GM23338 (cell line): ENCODE results near the gene MAP2K7. TPM values are rescaled to one million over a fixed set of nuclear protein-coding genes. Genes with fewer than 3 reads are reported as not detected.

Experiments
- ATAC-seq: fragments of 200-7000 bp; cut with Tn5 transposase; 3 replicates; pipeline ENCODE4 v1.9.1; 2020
- DNase-seq: peaks from one replicate; pipeline ENCODE4 v3.0.0-alpha.2; 2015; ENCODE audit warnings: low spot score
- H2AFZ ChIP-seq: fragments of 200-600 bp; sonication (generic); 2 replicates; pipeline ENCODE4 v1.8.0; 2016; ENCODE audit warnings: antibody characterized with exemption, mild to moderate bottlenecking, moderate library complexity
- H3F3A ChIP-seq: fragments of 200-600 bp; sonication (generic); replicated peaks from 2 replicates; pipeline ENCODE4 v1.8.0; 2017; ENCODE audit warnings: antibody characterized with exemption, mixed run types, low read depth
- H3K27ac ChIP-seq: fragments of 200-600 bp; sonication (generic); 2 replicates; pipeline ENCODE4 v1.6.1; 2016; ENCODE audit warnings: low read depth
- H3K27me3 ChIP-seq: fragments of 200-600 bp; sonication (generic); 2 replicates; pipeline ENCODE4 v1.8.0; 2016; ENCODE audit warnings: mild to moderate bottlenecking, mixed run types, moderate library complexity; ENCODE audit not compliant: insufficient read depth
- H3K36me3 ChIP-seq: fragments of 200-600 bp; sonication (generic); 2 replicates; pipeline ENCODE4 v1.8.0; 2016; ENCODE audit warnings: mild to moderate bottlenecking; ENCODE audit not compliant: insufficient read depth
- H3K4me1 ChIP-seq: fragments of 200-600 bp; sonication (generic); 2 replicates; pipeline ENCODE4 v1.8.0; 2016; ENCODE audit warnings: mild to moderate bottlenecking, moderate library complexity; ENCODE audit not compliant: insufficient read depth
- H3K4me2 ChIP-seq: fragments of 200-600 bp; sonication (generic); 2 replicates; pipeline ENCODE4 v1.7.1; 2017; ENCODE audit warnings: mixed run types
- H3K4me3 ChIP-seq: fragments of 200-600 bp; sonication (generic); 2 replicates; pipeline ENCODE4 v1.6.1; 2016; ENCODE audit warnings: mixed run types
- H3K79me2 ChIP-seq: fragments of 200-600 bp; sonication (generic); replicated peaks from 2 replicates; pipeline ENCODE4 v1.8.0; 2017; ENCODE audit warnings: mild to moderate bottlenecking; ENCODE audit not compliant: insufficient read depth
- H3K9me2 ChIP-seq: fragments of 200-600 bp; sonication (generic); 2 replicates; pipeline ENCODE4 v1.8.0; 2017; ENCODE audit not compliant: insufficient read depth
- H4K20me1 ChIP-seq: fragments of 200-600 bp; sonication (generic); replicated peaks from 2 replicates; pipeline ENCODE4 v1.8.0; 2017; ENCODE audit warnings: mild to moderate bottlenecking; ENCODE audit not compliant: insufficient read depth
- H3K27ac Mint-ChIP-seq: 2 replicates; pipeline ENCODE4 v1.8.0; 2020; ENCODE audit warnings: inconsistent platforms, mild to moderate bottlenecking, moderate library complexity, mixed read lengths
- H3K27me3 Mint-ChIP-seq: 3 replicates; pipeline ENCODE4 v1.8.0; 2022; ENCODE audit warnings: low read depth, mild to moderate bottlenecking, moderate library complexity, mixed read lengths, inconsistent platforms; ENCODE audit not compliant: insufficient read depth, poor library complexity
- H3K36me3 Mint-ChIP-seq: 3 replicates; pipeline ENCODE4 v1.8.0; 2021; ENCODE audit warnings: low read depth, mild to moderate bottlenecking, inconsistent platforms, moderate library complexity, mixed read lengths
- H3K4me1 Mint-ChIP-seq: 3 replicates; pipeline ENCODE4 v1.8.0; 2020; ENCODE audit warnings: mild to moderate bottlenecking, inconsistent platforms, mixed read lengths
- H3K4me3 Mint-ChIP-seq: 3 replicates; pipeline ENCODE4 v1.8.0; 2021; ENCODE audit warnings: moderate library complexity, mild to moderate bottlenecking, inconsistent platforms, mixed read lengths
- H3K9me3 Mint-ChIP-seq: 3 replicates; pipeline ENCODE4 v1.8.0; 2020; ENCODE audit warnings: moderate library complexity, mild to moderate bottlenecking, inconsistent platforms, mixed read lengths
- CREB1 ChIP-seq: fragments of 250-450 bp; sonication (Bioruptor Pico); IDR thresholded peaks from 2 replicates; pipeline ENCODE4 v1.5.0; 2020; ENCODE audit warnings: low read depth, mild to moderate bottlenecking, moderate library complexity
- EZH2 ChIP-seq: fragments of 200-600 bp; sonication (generic); IDR thresholded peaks from one replicate; pipeline ENCODE4 v1.8.0; 2017; ENCODE audit warnings: antibody characterized with exemption, mild to moderate bottlenecking, low read depth; ENCODE audit not compliant: unreplicated experiment
- EZH2phosphoT487 ChIP-seq: fragments of 200-600 bp; sonication (generic); IDR thresholded peaks from one replicate; pipeline ENCODE4 v1.8.1; 2018; ENCODE audit warnings: antibody characterized with exemption; ENCODE audit not compliant: unreplicated experiment
- JUNB ChIP-seq: IDR thresholded peaks from one replicate; pipeline ENCODE4 v1.6.1; 2016; ENCODE audit warnings: antibody characterized with exemption; ENCODE audit not compliant: unreplicated experiment
- NANOG ChIP-seq: IDR thresholded peaks from 2 replicates; pipeline ENCODE4 v1.6.1; 2016; ENCODE audit warnings: antibody characterized with exemption, borderline replicate concordance
- POLR2AphosphoS5 ChIP-seq: IDR thresholded peaks from 2 replicates; pipeline ENCODE4 v1.6.1; 2016; ENCODE audit warnings: antibody characterized with exemption, low read depth
- STAT1 ChIP-seq: IDR thresholded peaks from one replicate; pipeline ENCODE4 v1.6.1; 2016; ENCODE audit warnings: antibody characterized with exemption; ENCODE audit not compliant: unreplicated experiment
- ZNF114 ChIP-seq: fragments of 250-450 bp; sonication (Bioruptor Pico); IDR thresholded peaks from 2 replicates; pipeline ENCODE4 v1.5.0; 2020; ENCODE audit warnings: mild to moderate bottlenecking, moderate library complexity
- ZNF331 ChIP-seq: fragments of 250-450 bp; sonication (Bioruptor Pico); IDR thresholded peaks from 2 replicates; pipeline ENCODE4 v1.5.0; 2020; ENCODE audit warnings: low read depth, mild to moderate bottlenecking, moderate library complexity
- polyA plus RNA-seq: library from polyadenylated mRNA; unstranded; fragments of >200 nt; fragmentation: Nextera tagmentation; extraction: Ambion mirVana; gene quantifications from 2 replicates; pipeline ENCODE4 v1.2.1, GENCODE V29; 2016
- total RNA-seq: library from RNA; depleted of rRNA; stranded (reverse); fragments of >200 nt; shearing (Covaris generic); gene quantifications from 2 replicates; pipeline ENCODE4 v1.2.3, GENCODE V29; 2014
- TF ChIP-seq, protein P1 (sequence below): IDR thresholded peaks from 2 replicates; pipeline ENCODE4 v1.6.1; 2016; ENCODE audit warnings: antibody characterized with exemption
- TF ChIP-seq, protein P2 (sequence below): fragments of 250-450 bp; sonication (Bioruptor Pico); IDR thresholded peaks from 2 replicates; pipeline ENCODE4 v1.5.0; 2020; ENCODE audit warnings: mild to moderate bottlenecking, moderate library complexity
- TF ChIP-seq, protein P3 (sequence below): IDR thresholded peaks from one replicate; pipeline ENCODE4 v1.6.1; 2018; ENCODE audit warnings: antibody characterized with exemption; ENCODE audit not compliant: unreplicated experiment
- TF ChIP-seq, protein P4 (sequence below), 2 experiments: fragments of 200-600 bp in 1 of 2; sonication (generic) in 1 of 2; conservative IDR thresholded peaks; 2 replicates each; pipeline versions ENCODE4 v1.5.1 to v1.6.1; 2016 to 2017; ENCODE audit warnings: antibody characterized with exemption in 2 of 2, low read depth in 2 of 2, mild to moderate bottlenecking in 2 of 2, moderate library complexity in 1 of 2

The MAP2K7 gene
- total and polyA plus RNA-seq, 2 experiments from 2014 or later = 11.3 to 22.6 TPM

DNA sequence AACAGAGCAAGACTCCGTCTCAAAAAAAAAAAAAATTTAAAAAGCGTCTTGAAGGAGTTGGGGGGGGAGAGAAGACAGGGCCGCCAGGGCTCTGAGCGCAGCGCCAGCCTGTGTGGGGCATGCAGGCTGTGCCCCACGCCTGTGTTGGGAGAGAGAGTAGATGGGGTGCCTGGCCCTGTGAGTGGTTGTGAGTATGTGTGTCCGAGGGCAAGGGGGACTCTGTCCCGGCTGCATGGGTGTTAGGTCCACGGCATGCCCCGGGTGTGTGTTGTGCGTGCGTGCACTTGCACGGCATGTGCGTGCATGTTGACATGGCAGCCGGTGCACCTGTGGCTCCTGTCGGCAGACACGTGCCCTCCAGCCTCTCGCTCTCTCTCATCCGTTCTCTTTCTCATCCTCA lies 3.4 kb downstream of the MAP2K7 start:
- Mint-ChIP-seq H3K27me3 (peaks cover 28% of the 10 kb centered on the region), H3K36me3 (peaks cover 20% of the 10 kb centered on the region), H3K4me3 (no peak overlapping the region), H3K4me1 (peaks cover 16% of the 10 kb centered on the region), H3K9me3 (peaks cover 6% of the 10 kb centered on the region; the same call in 1 of the 3 replicates), H3K27ac (no peak overlapping the region)
- Histone ChIP-seq H4K20me1 (no peaks in the 10 kb centered on the region; the same call in 1 of the 2 replicates), H3K27ac (no peak overlapping the region), H3K9me2 (no peaks in the 10 kb centered on the region), H3K4me3 (no peak overlapping the region), H3F3A (peaks cover 8% of the 10 kb centered on the region; the same call in 1 of the 2 replicates), H3K4me1 (peaks cover 11% of the 10 kb centered on the region), H3K27me3 (no peaks in the 10 kb centered on the region), H3K36me3 (no peaks in the 10 kb centered on the region; the same call in 1 of the 2 replicates), H2AFZ (no peak overlapping the region), H3K4me2 (no peak overlapping the region), H3K79me2 (peaks cover 32% of the 10 kb centered on the region)
- TF ChIP-seq, protein P1, sequence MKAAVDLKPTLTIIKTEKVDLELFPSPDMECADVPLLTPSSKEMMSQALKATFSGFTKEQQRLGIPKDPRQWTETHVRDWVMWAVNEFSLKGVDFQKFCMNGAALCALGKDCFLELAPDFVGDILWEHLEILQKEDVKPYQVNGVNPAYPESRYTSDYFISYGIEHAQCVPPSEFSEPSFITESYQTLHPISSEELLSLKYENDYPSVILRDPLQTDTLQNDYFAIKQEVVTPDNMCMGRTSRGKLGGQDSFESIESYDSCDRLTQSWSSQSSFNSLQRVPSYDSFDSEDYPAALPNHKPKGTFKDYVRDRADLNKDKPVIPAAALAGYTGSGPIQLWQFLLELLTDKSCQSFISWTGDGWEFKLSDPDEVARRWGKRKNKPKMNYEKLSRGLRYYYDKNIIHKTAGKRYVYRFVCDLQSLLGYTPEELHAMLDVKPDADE = no peak
- TF ChIP-seq CREB1 (no peak), EZH2phosphoT487 (no peak), JUNB (no peak), NANOG (no peak), STAT1 (no peak), ZNF331 (CRISPR knock-in tag) (no peak), ZNF114 (no peak), EZH2 (no peak), POLR2AphosphoS5 (no peak)
- TF ChIP-seq, protein P2, sequence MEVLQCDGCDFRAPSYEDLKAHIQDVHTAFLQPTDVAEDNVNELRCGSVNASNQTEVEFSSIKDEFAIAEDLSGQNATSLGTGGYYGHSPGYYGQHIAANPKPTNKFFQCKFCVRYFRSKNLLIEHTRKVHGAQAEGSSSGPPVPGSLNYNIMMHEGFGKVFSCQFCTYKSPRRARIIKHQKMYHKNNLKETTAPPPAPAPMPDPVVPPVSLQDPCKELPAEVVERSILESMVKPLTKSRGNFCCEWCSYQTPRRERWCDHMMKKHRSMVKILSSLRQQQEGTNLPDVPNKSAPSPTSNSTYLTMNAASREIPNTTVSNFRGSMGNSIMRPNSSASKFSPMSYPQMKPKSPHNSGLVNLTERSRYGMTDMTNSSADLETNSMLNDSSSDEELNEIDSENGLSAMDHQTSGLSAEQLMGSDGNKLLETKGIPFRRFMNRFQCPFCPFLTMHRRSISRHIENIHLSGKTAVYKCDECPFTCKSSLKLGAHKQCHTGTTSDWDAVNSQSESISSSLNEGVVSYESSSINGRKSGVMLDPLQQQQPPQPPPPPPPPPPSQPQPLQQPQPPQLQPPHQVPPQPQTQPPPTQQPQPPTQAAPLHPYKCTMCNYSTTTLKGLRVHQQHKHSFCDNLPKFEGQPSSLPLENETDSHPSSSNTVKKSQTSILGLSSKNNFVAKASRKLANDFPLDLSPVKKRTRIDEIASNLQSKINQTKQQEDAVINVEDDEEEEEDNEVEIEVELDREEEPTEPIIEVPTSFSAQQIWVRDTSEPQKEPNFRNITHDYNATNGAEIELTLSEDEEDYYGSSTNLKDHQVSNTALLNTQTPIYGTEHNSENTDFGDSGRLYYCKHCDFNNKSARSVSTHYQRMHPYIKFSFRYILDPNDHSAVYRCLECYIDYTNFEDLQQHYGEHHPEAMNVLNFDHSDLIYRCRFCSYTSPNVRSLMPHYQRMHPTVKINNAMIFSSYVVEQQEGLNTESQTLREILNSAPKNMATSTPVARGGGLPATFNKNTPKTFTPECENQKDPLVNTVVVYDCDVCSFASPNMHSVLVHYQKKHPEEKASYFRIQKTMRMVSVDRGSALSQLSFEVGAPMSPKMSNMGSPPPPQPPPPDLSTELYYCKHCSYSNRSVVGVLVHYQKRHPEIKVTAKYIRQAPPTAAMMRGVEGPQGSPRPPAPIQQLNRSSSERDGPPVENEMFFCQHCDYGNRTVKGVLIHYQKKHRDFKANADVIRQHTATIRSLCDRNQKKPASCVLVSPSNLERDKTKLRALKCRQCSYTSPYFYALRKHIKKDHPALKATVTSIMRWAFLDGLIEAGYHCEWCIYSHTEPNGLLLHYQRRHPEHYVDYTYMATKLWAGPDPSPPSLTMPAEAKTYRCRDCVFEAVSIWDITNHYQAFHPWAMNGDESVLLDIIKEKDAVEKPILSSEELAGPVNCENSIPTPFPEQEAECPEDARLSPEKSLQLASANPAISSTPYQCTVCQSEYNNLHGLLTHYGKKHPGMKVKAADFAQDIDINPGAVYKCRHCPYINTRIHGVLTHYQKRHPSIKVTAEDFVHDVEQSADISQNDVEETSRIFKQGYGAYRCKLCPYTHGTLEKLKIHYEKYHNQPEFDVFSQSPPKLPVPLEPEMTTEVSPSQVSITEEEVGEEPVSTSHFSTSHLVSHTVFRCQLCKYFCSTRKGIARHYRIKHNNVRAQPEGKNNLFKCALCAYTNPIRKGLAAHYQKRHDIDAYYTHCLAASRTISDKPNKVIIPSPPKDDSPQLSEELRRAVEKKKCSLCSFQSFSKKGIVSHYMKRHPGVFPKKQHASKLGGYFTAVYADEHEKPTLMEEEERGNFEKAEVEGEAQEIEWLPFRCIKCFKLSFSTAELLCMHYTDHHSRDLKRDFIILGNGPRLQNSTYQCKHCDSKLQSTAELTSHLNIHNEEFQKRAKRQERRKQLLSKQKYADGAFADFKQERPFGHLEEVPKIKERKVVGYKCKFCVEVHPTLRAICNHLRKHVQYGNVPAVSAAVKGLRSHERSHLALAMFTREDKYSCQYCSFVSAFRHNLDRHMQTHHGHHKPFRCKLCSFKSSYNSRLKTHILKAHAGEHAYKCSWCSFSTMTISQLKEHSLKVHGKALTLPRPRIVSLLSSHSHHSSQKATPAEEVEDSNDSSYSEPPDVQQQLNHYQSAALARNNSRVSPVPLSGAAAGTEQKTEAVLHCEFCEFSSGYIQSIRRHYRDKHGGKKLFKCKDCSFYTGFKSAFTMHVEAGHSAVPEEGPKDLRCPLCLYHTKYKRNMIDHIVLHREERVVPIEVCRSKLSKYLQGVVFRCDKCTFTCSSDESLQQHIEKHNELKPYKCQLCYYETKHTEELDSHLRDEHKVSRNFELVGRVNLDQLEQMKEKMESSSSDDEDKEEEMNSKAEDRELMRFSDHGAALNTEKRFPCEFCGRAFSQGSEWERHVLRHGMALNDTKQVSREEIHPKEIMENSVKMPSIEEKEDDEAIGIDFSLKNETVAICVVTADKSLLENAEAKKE = no peak
- TF ChIP-seq, protein P3, sequence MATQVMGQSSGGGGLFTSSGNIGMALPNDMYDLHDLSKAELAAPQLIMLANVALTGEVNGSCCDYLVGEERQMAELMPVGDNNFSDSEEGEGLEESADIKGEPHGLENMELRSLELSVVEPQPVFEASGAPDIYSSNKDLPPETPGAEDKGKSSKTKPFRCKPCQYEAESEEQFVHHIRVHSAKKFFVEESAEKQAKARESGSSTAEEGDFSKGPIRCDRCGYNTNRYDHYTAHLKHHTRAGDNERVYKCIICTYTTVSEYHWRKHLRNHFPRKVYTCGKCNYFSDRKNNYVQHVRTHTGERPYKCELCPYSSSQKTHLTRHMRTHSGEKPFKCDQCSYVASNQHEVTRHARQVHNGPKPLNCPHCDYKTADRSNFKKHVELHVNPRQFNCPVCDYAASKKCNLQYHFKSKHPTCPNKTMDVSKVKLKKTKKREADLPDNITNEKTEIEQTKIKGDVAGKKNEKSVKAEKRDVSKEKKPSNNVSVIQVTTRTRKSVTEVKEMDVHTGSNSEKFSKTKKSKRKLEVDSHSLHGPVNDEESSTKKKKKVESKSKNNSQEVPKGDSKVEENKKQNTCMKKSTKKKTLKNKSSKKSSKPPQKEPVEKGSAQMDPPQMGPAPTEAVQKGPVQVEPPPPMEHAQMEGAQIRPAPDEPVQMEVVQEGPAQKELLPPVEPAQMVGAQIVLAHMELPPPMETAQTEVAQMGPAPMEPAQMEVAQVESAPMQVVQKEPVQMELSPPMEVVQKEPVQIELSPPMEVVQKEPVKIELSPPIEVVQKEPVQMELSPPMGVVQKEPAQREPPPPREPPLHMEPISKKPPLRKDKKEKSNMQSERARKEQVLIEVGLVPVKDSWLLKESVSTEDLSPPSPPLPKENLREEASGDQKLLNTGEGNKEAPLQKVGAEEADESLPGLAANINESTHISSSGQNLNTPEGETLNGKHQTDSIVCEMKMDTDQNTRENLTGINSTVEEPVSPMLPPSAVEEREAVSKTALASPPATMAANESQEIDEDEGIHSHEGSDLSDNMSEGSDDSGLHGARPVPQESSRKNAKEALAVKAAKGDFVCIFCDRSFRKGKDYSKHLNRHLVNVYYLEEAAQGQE = no peak
- TF ChIP-seq, protein P4, sequence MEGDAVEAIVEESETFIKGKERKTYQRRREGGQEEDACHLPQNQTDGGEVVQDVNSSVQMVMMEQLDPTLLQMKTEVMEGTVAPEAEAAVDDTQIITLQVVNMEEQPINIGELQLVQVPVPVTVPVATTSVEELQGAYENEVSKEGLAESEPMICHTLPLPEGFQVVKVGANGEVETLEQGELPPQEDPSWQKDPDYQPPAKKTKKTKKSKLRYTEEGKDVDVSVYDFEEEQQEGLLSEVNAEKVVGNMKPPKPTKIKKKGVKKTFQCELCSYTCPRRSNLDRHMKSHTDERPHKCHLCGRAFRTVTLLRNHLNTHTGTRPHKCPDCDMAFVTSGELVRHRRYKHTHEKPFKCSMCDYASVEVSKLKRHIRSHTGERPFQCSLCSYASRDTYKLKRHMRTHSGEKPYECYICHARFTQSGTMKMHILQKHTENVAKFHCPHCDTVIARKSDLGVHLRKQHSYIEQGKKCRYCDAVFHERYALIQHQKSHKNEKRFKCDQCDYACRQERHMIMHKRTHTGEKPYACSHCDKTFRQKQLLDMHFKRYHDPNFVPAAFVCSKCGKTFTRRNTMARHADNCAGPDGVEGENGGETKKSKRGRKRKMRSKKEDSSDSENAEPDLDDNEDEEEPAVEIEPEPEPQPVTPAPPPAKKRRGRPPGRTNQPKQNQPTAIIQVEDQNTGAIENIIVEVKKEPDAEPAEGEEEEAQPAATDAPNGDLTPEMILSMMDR (conservative IDR thresholded peaks at IDR 0.05; ENCODE audit: low read depth in 2 of 2) = no peak
- no peak for DNase-seq
- ATAC-seq = no peak
